ENCODE measurements around the gene SLC40A1. TPM values are rescaled to one million over a fixed set of nuclear protein-coding genes. Genes with fewer than 3 reads are reported as not detected.

Gene SLC40A1
- total and polyA plus RNA-seq, 3 donors from 2014 or later = 52.3 to 64.0 (median 58.7) TPM

- Histone ChIP-seq H3K27me3 (no peaks in the 10 kb centered on the region), H3K4me3 (no peak overlapping the region), H3K36me3 (ENCODE audit: low read depth, missing control alignments) (no peaks in the 10 kb centered on the region), H3K4me1 (no peaks in the 10 kb centered on the region), H3K27ac (no peak overlapping the region), H3K9me3 (no peaks in the 10 kb centered on the region)
- no peak for TF ChIP-seq POLR2A (IDR thresholded peaks at IDR 0.05)
- TF ChIP-seq, protein P1, sequence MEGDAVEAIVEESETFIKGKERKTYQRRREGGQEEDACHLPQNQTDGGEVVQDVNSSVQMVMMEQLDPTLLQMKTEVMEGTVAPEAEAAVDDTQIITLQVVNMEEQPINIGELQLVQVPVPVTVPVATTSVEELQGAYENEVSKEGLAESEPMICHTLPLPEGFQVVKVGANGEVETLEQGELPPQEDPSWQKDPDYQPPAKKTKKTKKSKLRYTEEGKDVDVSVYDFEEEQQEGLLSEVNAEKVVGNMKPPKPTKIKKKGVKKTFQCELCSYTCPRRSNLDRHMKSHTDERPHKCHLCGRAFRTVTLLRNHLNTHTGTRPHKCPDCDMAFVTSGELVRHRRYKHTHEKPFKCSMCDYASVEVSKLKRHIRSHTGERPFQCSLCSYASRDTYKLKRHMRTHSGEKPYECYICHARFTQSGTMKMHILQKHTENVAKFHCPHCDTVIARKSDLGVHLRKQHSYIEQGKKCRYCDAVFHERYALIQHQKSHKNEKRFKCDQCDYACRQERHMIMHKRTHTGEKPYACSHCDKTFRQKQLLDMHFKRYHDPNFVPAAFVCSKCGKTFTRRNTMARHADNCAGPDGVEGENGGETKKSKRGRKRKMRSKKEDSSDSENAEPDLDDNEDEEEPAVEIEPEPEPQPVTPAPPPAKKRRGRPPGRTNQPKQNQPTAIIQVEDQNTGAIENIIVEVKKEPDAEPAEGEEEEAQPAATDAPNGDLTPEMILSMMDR (IDR thresholded peaks at IDR 0.05) = no peak
- no peak for DNase-seq
- intact Hi-C loops (cut with DNase I; ENCODE audit: low total_unique reads) = no loop called here
- 80 to 85% methylated on average over 3 of the region's 3 CpGs for WGBS, 2 donors
Observed at GRCh38 chr2:189601043-189601442, 20.5 kb upstream of the SLC40A1 start.

GRCh38 chr2:189599245-189599644, 18.7 kb upstream of the SLC40A1 start:
- H3K4me1 ChIP-seq = no peaks in the 10 kb centered on the region
- DNase-seq = no peak
- no peaks in the 10 kb centered on the region for H3K36me3 ChIP-seq (ENCODE audit: low read depth, missing control alignments)
- 21 to 28% methylated on average over 1 of the region's 1 CpG for WGBS, 2 donors
- no peaks in the 10 kb centered on the region for H3K9me3 ChIP-seq
- TF ChIP-seq, protein P1 (IDR thresholded peaks at IDR 0.05) = no peak
- no peak for TF ChIP-seq POLR2A (IDR thresholded peaks at IDR 0.05)
- no peak overlapping the region for H3K27ac ChIP-seq
- no peak overlapping the region for H3K4me3 ChIP-seq
- no peaks in the 10 kb centered on the region for H3K27me3 ChIP-seq
- intact Hi-C loops (cut with DNase I; ENCODE audit: low total_unique reads) = no loop called here

DNA sequence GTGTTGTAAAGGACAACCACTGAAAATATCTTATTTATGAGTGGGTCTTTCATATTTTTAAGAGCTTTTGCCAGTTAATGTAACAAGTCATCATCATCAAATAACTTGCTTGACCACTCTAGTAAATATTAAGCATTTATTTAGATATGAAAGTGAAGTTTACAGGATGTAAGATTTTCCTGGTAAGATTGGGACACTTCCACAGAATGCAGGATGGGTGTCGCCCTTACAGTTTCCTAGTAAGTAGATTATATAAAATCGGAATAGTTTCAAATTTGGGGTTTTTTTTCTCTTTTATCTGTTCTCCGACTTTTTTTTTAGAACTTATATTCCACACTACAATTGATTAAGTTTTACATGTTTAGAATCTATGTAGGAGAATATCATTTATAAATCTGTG, 14.8 kb upstream of the SLC40A1 start:
- TF ChIP-seq, protein P1 (IDR thresholded peaks at IDR 0.05) = no peak
- no peak for TF ChIP-seq POLR2A (IDR thresholded peaks at IDR 0.05)
- Histone ChIP-seq H3K4me3 (no peak overlapping the region), H3K27ac (no peak overlapping the region), H3K27me3 (no peaks in the 10 kb centered on the region), H3K4me1 (no peaks in the 10 kb centered on the region), H3K9me3 (no peaks in the 10 kb centered on the region), H3K36me3 (ENCODE audit: low read depth, missing control alignments) (no peaks in the 10 kb centered on the region)
- DNase-seq = no peak
- 79 to 88% methylated on average over 3 of the region's 3 CpGs for WGBS, 2 donors
- intact Hi-C loops (cut with DNase I; ENCODE audit: low total_unique reads) = no loop called here

DNA sequence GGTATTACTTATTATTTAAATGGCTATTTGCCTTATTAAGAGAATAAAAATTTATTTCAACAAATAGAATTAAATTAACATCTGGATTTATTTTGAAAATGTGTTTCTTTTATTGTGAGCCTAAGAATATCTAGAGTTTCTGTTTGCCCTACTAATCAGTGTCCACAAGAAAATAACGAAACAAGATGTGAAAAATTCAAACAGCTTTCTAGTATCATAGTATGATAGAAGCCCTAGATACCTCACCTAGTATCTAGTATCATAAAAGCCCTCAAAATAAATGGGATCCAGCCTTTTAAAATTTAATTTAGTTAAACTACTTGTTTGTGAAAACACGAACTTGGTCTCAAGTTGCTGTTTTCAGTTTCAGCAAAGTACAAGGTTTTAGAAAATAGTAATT, 13.7 kb upstream of the SLC40A1 start:
- DNase-seq = no peak
- Histone ChIP-seq H3K4me1 (no peaks in the 10 kb centered on the region), H3K4me3 (no peak overlapping the region), H3K27ac (no peak overlapping the region), H3K36me3 (ENCODE audit: low read depth, missing control alignments) (no peaks in the 10 kb centered on the region), H3K9me3 (no peaks in the 10 kb centered on the region), H3K27me3 (no peaks in the 10 kb centered on the region)
- intact Hi-C loops (cut with DNase I; ENCODE audit: low total_unique reads) = no loop called here
- TF ChIP-seq, protein P1 (IDR thresholded peaks at IDR 0.05) = no peak
- TF ChIP-seq POLR2A (IDR thresholded peaks at IDR 0.05) = no peak
- WGBS, 2 donors = 96 to 97% methylated on average over 2 of the region's 2 CpGs

DNA sequence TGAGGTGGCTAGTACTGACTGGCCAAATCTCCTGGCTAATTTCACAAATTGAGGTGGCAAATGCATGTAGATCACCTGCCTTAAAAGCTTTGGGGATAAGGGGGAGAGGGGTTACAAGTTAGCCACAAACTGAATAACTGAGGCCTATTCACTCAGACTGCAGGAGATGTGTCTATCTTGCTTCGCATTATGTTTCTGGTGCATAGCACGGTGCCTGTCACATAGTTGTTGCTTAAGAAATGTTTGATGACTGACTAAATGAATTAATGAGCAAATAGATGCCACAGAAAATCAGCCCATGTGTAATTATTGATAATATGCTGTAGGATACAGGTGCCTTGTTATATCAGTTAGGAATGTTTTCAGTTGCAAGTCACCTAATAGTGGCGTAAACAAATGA, 12.5 kb upstream of the SLC40A1 start:
- 91 to 100% methylated on average over 3 of the region's 3 CpGs for whole genome bisulfite sequencing, 2 donors
- intact Hi-C loops (cut with DNase I; ENCODE audit: low total_unique reads) = no loop called here
- no peak overlapping the region for H3K4me3 ChIP-seq
- no peak for DNase-seq
- H3K27me3 ChIP-seq = no peaks in the 10 kb centered on the region
- no peaks in the 10 kb centered on the region for H3K9me3 ChIP-seq
- no peaks in the 10 kb centered on the region for H3K36me3 ChIP-seq (ENCODE audit: low read depth, missing control alignments)
- H3K27ac ChIP-seq = no peak overlapping the region
- no peaks in the 10 kb centered on the region for H3K4me1 ChIP-seq
- TF ChIP-seq POLR2A (IDR thresholded peaks at IDR 0.05) = no peak
- TF ChIP-seq, protein P1 (IDR thresholded peaks at IDR 0.05) = no peak
